Muscle of arm (tissue), 12 donors: Measurements from ENCODE around the gene PSMC3IP. TPM values are rescaled to one million over a fixed set of nuclear protein-coding genes. Genes with fewer than 3 reads are reported as not detected.
A peak's percentile ranks its signal among the peaks of the same experiment; 100 is the strongest.

Experiments
- DNase-seq: peaks from one replicate; pipeline ENCODE4 v3.0.0-alpha.2; 2013
- polyA plus RNA-seq, 12 donors: library from polyadenylated mRNA; unstranded; fragments of 120-200 nt; gene quantifications; one replicate each; pipeline ENCODE4 v1.2.1, GENCODE V29; 2013; ENCODE audit not compliant: insufficient read length in 12 of 12

Gene PSMC3IP
- polyA plus RNA-seq, 12 donors = 8.1 to 19.7 (median 10.6) TPM; not detected in 2

- DNase-seq = no peak
Measured at GRCh38 chr17:42590886-42591285, 13.4 kb upstream of the PSMC3IP start.

DNA sequence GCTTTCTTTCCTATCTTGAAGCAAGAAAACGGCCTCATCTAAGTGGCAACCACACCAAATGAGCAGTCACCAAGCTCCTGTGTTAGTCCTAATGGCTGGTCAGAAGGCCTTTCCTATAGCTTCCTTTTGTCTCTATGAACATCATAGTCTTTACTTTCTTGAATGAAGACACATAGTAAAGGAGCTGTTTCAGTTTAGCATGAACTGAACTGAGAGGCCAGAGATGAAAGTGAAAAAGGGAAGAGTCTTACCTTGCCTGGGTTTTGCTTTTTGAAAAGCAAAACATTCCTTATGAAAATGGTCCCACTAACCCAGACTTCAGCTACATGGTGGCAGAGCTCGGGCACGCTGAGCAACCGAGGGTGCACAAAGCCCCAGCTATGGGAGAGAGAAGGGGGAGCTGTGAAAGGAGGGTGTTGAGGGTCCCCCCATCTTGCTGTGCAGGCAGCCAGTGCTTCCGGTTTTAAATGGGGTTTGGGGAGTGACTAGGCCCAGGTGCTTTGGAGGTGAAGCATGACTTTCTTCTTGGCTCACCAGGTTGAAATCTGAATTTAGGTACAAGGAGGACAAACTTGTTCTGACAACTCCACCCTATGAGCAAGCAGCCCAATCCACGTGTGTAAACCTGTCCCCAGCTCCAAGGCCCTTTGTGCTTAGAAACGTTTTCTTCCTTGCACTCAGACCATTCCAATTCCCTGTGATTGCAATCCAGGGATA is 9.1 kb upstream of the PSMC3IP start:
- no peak for DNase-seq

- no peak for DNase-seq
Measured at GRCh38 chr17:42585353-42585752, 7.8 kb upstream of the PSMC3IP start.

DNA sequence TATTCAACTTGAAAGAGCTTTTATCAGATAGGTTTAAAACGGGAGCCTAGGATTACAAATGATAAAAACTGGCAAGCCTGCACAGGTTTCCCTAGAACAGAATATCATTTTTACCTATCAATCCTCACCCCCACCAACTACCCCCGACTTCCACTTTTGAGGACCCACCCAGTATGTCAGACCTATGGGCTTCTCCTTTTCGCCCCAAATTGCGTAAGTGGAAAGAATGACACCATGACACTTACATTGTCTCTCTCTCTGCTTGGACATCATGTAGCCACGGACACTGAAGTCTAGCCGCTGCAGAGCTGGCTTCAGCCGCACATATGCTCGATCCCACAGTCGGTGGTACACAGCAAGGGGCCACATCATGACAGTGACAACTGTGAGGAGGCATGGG is 7.4 kb upstream of the PSMC3IP start:
- no peak for DNase-seq

GRCh38 chr17:42581744-42582270 is 4.3 kb upstream of the PSMC3IP start:
- DNase-seq = no peak

GRCh38 chr17:42579794-42580551 is 2.4 kb upstream of the PSMC3IP start:
- no peak for DNase-seq

- peak; percentile 70 for DNase-seq
Measured at GRCh38 chr17:42578282-42578869, 847 bp upstream of the PSMC3IP start.

- no peak for DNase-seq
Measured at GRCh38 chr17:42577140-42577531, 393 bp downstream of the PSMC3IP start.

GRCh38 chr17:42574463-42574862 is 3.1 kb downstream of the PSMC3IP start:
- no peak for DNase-seq

GRCh38 chr17:42573095-42573494 is 4.4 kb downstream of the PSMC3IP start:
- no peak for DNase-seq

- no peak for DNase-seq
Measured at GRCh38 chr17:42571435-42572225, 5.9 kb downstream of the PSMC3IP start.

- no peak for DNase-seq
Measured at GRCh38 chr17:42568341-42569111, 9.0 kb downstream of the PSMC3IP start.

GRCh38 chr17:42566883-42567573 is 10.5 kb downstream of the PSMC3IP start, which contains the start of gene MLX:
Gene MLX (plus strand): TSS chr17:42567100. CDS start chr17:42567125, 25 bp downstream.
- peak; percentile 92 for DNase-seq

DNA sequence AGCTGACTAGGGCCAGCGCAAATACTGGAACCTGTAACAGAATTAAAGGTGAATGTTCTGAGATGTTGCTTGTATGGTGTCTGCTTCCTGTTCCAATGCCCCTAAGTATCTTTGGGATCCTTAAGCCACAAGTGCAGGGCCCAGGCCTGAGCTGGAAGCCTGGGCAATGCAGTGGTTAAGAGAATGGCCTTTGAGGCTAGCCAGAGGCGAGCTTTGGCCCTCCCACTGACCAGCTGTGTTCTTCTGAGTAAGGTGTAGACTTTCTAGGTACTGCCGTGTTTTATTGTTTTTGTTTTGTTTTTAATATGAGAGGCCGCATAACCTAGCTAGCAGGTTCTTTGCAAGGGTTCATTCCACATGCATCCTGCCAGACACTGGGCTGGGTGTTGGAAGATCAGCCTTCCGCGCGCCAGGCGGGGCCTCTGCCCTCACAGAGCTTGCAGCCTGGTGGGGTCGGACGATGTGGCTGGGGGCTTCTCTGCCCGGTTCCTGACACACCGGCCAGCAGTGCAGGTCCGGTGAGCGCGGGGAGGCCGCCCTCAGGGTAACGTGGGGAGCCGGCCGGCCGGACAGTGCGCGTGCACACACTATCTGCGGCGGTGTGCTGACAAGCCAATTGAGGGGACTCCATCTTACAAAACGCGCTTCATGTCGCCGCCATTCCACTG is 11.2 kb downstream of the PSMC3IP start:
- no peak for DNase-seq

GRCh38 chr17:42565523-42566214 is 11.9 kb downstream of the PSMC3IP start:
- no peak for DNase-seq

- DNase-seq = no peak
Measured at GRCh38 chr17:42564815-42565522, 12.6 kb downstream of the PSMC3IP start.

- no peak for DNase-seq
Measured at GRCh38 chr17:42563950-42564349, 13.6 kb downstream of the PSMC3IP start.

DNA sequence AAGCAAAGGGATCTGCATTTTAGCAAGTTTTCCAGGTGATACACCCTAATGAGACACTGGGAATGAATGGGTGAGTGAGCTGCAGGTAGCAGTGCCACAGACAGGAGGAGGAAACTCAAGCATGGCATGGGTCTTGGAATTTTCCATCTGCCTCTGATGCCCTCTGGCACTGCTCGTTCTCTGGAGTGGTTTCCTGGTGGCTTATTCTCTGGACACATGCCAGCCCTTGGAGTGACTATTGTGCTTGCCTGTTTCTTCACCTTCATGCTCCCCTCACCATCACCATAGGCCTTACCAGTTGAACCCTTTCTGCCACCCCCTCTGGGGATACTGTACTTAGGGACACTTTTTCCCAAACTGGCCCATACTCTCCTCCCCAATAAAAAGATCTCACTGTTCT is 14.0 kb downstream of the PSMC3IP start:
- DNase-seq = no peak

DNA sequence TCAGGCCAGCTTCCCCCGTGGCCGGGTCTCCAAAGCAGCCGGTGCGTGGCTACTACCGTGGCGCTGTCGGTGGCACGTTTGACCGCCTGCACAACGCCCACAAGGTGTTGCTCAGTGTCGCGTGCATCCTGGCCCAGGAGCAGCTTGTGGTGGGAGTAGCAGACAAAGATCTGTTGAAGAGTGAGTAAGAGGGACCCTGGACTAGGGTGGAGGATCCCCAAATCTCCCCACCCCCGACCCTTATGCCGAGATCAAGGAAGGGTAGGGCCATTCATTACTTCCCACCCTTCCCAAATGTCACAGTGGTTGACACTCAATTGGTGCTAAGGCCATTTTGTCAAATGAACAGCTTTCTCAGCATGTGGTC is 14.4 kb downstream of the PSMC3IP start:
- DNase-seq = no peak
